Keratinocyte (primary cell): ENCODE data around the gene PDCD6IP. TPM values are rescaled to one million over a fixed set of nuclear protein-coding genes. Genes with fewer than 3 reads are reported as not detected.

Experiments used
- DNase-seq: peaks from one replicate; pipeline ENCODE4 v3.0.0-alpha.2; 2011; ENCODE audit warnings: low read depth, missing footprints, low spot score
- FAIRE-seq: peaks from 2 replicates; lab custom pipeline; 2011; peaks lifted over from hg19 to GRCh38; lab: Jason Lieb, UNC
- H2AFZ ChIP-seq: 2 replicates; pipeline ENCODE4 v1.6.0; 2012; ENCODE audit warnings: low read length, control low read depth, inconsistent platforms; ENCODE audit not compliant: control insufficient read depth
- H3K27ac ChIP-seq: 2 replicates; pipeline ENCODE4 v1.5.1; 2011; ENCODE audit warnings: low read length; ENCODE audit not compliant: control insufficient read depth, insufficient read depth
- H3K27me3 ChIP-seq: 3 replicates; pipeline ENCODE4 v1.6.0; 2011; ENCODE audit warnings: low read length; ENCODE audit not compliant: control insufficient read depth, insufficient read depth; ENCODE audit errors: extremely low read depth
- H3K36me3 ChIP-seq, 2 experiments: 2 replicates in 1 of 2; 3 replicates in 1 of 2; pipeline ENCODE4 v1.5.1; 2011; ENCODE audit warnings: low read length in 2 of 2, mild to moderate bottlenecking in 1 of 2; ENCODE audit not compliant: control insufficient read depth in 2 of 2, insufficient read depth in 2 of 2; ENCODE audit errors: extremely low read depth in 1 of 2
- H3K4me1 ChIP-seq: 3 replicates; pipeline ENCODE4 v1.5.1; 2011; ENCODE audit warnings: low read length; ENCODE audit not compliant: control insufficient read depth, insufficient read depth; ENCODE audit errors: extremely low read depth
- H3K4me2 ChIP-seq: 3 replicates; pipeline ENCODE4 v1.6.0; 2011; ENCODE audit warnings: low read depth, low read length; ENCODE audit not compliant: control insufficient read depth, insufficient read depth; ENCODE audit errors: extremely low read depth
- H3K4me3 ChIP-seq, 3 experiments: fragments of 200-600 bp in 1 of 3; sonication (generic) in 1 of 3; 2 replicates in 2 of 3; 3 replicates in 1 of 3; pipeline ENCODE4 v1.5.1; 2011 to 2016; ENCODE audit warnings: low read length in 3 of 3, mild to moderate bottlenecking in 3 of 3, control low read depth in 2 of 3, inconsistent platforms in 1 of 3, low read depth in 1 of 3, mixed read lengths in 1 of 3, mixed run types in 1 of 3, moderate library complexity in 1 of 3; ENCODE audit not compliant: control insufficient read depth in 2 of 3, insufficient read depth in 2 of 3; ENCODE audit errors: extremely low read depth in 1 of 3
- H3K79me2 ChIP-seq: 2 replicates; pipeline ENCODE4 v1.6.0; 2012; ENCODE audit warnings: low read length; ENCODE audit not compliant: control insufficient read depth, insufficient read depth
- H3K9ac ChIP-seq: 3 replicates; pipeline ENCODE4 v1.6.0; 2011; ENCODE audit warnings: low read length; ENCODE audit not compliant: control insufficient read depth, insufficient read depth; ENCODE audit errors: extremely low read depth
- H3K9me1 ChIP-seq: 3 replicates; pipeline ENCODE4 v1.6.0; 2011; ENCODE audit warnings: low read length; ENCODE audit not compliant: control insufficient read depth, insufficient read depth; ENCODE audit errors: extremely low read depth
- H3K9me3 ChIP-seq: 2 replicates; pipeline ENCODE4 v1.5.1; 2012; ENCODE audit warnings: low read depth, low read length; ENCODE audit not compliant: control insufficient read depth
- H4K20me1 ChIP-seq: 3 replicates; pipeline ENCODE4 v1.6.0; 2011; ENCODE audit warnings: low read length; ENCODE audit not compliant: control insufficient read depth, insufficient read depth; ENCODE audit errors: extremely low read depth
- EZH2 ChIP-seq: IDR thresholded peaks from one replicate; pipeline ENCODE4 v1.6.1; 2012; ENCODE audit warnings: inconsistent platforms, mild to moderate bottlenecking, low read length, moderate library complexity
- dilution Hi-C: fragments of 300-500 bp; cut with MboI; formaldehyde crosslinking; loops from one replicate; pipeline ENCODE4 v1.7.0; 2020; ENCODE audit warnings: low sequenced_read_pairs; ENCODE audit not compliant: extremely low pct_ligation_motif_present
- polyA plus RNA-seq, 5 experiments: library from polyadenylated mRNA; depleted of rRNA in 3 of 5; stranded (reverse) in 3 of 5; stranded (forward) in 1 of 5; unstranded in 1 of 5; fragments of >200 nt; gene quantifications; 1 replicate in 1 of 5; 2 replicates in 3 of 5; 3 replicates in 1 of 5; pipeline versions ENCODE4 v1.2.1 to v1.2.3, GENCODE V29; 2011 to 2012; ENCODE audit warnings: missing spikeins in 2 of 5, low read depth in 1 of 5, low replicate concordance in 1 of 5
- TF ChIP-seq, protein P1 (sequence below), 3 experiments: IDR thresholded peaks in 1 of 3; conservative IDR thresholded peaks in 1 of 3; optimal IDR thresholded peaks in 1 of 3; 2 replicates in 2 of 3; 3 replicates in 1 of 3; pipeline versions ENCODE3 to v1.5.1; 2011; ENCODE audit warnings: low read length in 3 of 3, mild to moderate bottlenecking in 3 of 3, moderate library complexity in 2 of 3, control low read depth in 1 of 3, inconsistent platforms in 1 of 3; ENCODE audit not compliant: insufficient read depth in 2 of 3; ENCODE audit errors: extremely low read depth in 1 of 3

Gene PDCD6IP
- polyA plus RNA-seq, 1 donor (not counting 4 experiments of a cell fraction or from before 2014, with no cell fraction given) = 183 TPM

DNA sequence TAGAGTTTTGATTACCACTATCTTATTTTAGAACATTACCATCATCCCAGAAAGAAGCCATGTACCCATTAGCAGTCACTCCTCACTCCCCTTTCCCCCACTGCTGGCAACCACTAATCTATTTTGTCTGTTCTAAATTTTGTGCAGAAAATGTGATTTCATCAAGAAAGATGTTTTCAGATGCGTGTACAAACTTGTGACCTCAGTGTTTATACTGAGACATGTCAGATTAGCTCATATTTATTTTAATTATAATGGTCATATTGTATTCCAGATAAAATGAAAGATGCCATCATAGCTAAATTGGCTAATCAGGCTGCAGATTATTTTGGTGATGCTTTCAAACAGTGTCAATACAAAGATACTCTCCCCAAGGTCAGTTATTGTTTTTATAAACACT lies 27.8 kb downstream of the PDCD6IP start:
- dilution Hi-C loops = no loop called here
- Histone ChIP-seq H3K4me1 (no peaks in the 10 kb centered on the region), H3K27me3 (no peaks in the 10 kb centered on the region), H3K4me2 (no peak overlapping the region), H3K9me3 (no peaks in the 10 kb centered on the region), H3K9ac (no peak overlapping the region), H3K9me1 (no peaks in the 10 kb centered on the region), H3K79me2 (peaks cover 15% of the 10 kb centered on the region), H3K27ac (no peak overlapping the region), H4K20me1 (peaks cover 3% of the 10 kb centered on the region), H2AFZ (no peak overlapping the region), H3K4me3 (no peak overlapping the region), H3K36me3 (peaks cover 9 to 18% of the 10 kb centered on the region in 2 experiments)
- no peak for DNase-seq
- TF ChIP-seq EZH2 = no peak
- TF ChIP-seq, protein P1, sequence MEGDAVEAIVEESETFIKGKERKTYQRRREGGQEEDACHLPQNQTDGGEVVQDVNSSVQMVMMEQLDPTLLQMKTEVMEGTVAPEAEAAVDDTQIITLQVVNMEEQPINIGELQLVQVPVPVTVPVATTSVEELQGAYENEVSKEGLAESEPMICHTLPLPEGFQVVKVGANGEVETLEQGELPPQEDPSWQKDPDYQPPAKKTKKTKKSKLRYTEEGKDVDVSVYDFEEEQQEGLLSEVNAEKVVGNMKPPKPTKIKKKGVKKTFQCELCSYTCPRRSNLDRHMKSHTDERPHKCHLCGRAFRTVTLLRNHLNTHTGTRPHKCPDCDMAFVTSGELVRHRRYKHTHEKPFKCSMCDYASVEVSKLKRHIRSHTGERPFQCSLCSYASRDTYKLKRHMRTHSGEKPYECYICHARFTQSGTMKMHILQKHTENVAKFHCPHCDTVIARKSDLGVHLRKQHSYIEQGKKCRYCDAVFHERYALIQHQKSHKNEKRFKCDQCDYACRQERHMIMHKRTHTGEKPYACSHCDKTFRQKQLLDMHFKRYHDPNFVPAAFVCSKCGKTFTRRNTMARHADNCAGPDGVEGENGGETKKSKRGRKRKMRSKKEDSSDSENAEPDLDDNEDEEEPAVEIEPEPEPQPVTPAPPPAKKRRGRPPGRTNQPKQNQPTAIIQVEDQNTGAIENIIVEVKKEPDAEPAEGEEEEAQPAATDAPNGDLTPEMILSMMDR (optimal IDR thresholded peaks at IDR 0.05 in 1 of 3, IDR thresholded peaks at IDR 0.05 in 1 of 3, conservative IDR thresholded peaks at IDR 0.05 in 1 of 3; ENCODE audit: extremely low read depth in 1 of 3, insufficient read depth in 2 of 3, low read length in 3 of 3) = no peak
- no peak for FAIRE-seq

DNA sequence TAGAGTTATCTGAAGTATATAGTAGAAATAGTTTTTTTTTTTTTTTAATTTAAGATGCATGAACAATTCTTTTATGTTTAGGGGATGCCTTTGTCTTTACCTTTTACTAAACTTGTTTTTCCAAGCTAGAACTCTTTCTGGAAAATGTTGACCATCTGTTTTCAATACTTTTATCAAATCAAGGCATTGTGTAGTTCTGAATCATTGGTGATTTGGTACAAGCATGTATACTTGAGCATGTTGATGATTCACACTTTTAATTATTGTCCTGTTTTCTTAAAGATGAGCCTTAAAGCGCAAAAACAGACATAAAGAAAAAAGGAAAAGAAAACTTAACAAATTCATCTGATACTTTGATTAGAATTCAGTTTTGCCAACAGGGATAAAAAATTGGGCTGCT lies 28.3 kb downstream of the PDCD6IP start:
- TF ChIP-seq, protein P1 (optimal IDR thresholded peaks at IDR 0.05 in 1 of 3, IDR thresholded peaks at IDR 0.05 in 1 of 3, conservative IDR thresholded peaks at IDR 0.05 in 1 of 3; ENCODE audit: extremely low read depth in 1 of 3, insufficient read depth in 2 of 3, low read length in 3 of 3) = no peak
- no peak for TF ChIP-seq EZH2
- H4K20me1 ChIP-seq = peaks cover 3% of the 10 kb centered on the region
- H3K27ac ChIP-seq = no peak overlapping the region
- no peaks in the 10 kb centered on the region for H3K4me1 ChIP-seq
- FAIRE-seq (no peak), DNase-seq (no peak)
- peaks cover 12% of the 10 kb centered on the region for H3K79me2 ChIP-seq
- no peak overlapping the region for H2AFZ ChIP-seq
- no peak overlapping the region for H3K9ac ChIP-seq
- no peaks in the 10 kb centered on the region for H3K9me1 ChIP-seq
- no peak overlapping the region for H3K4me2 ChIP-seq
- dilution Hi-C loops = no loop called here
- H3K27me3 ChIP-seq = no peaks in the 10 kb centered on the region
- no peaks in the 10 kb centered on the region for H3K9me3 ChIP-seq
- H3K4me3 ChIP-seq = no peak overlapping the region
- H3K36me3 ChIP-seq = peaks cover 10 to 18% of the 10 kb centered on the region in 2 experiments
